ENCODE results near the gene SCGB2B2. TPM values are rescaled to one million over a fixed set of nuclear protein-coding genes. Genes with fewer than 3 reads are reported as not detected.

SCGB2B2 gene
- total RNA-seq, 2 experiments from 2014 or later = 0.37 to 0.41 TPM

Other genes with a start within 250 kb of the SCGB2B2 start
- 100 to 1,000 TPM; 145 to 225 TPM for gene UBA2, start 248.8 kb downstream of the SCGB2B2 start, total RNA-seq
- 1 to 10 TPM in 1 of 2 experiments, under 1 TPM in 1; 0.60 to 1.0 TPM for gene WTIP, start 195.4 kb downstream of the SCGB2B2 start, total RNA-seq
- 10 to 100 TPM; 17.1 to 17.6 TPM for gene ZNF302, start 519 bp upstream of the SCGB2B2 start, total RNA-seq
- 1 to 10 TPM; 4.5 TPM for gene ZNF181, start 57.1 kb upstream of the SCGB2B2 start, total RNA-seq
- gene ZNF599, start 96.1 kb upstream of the SCGB2B2 start, total RNA-seq = 1 to 10 TPM; 3.5 to 3.7 TPM
- gene ZNF30, start 249.7 kb upstream of the SCGB2B2 start, total RNA-seq = 1 to 10 TPM; 5.7 to 6.2 TPM

Measured in activated CD4-positive, alpha-beta T cell treated with anti-CD3 and anti-CD28 coated beads for 36 hours (primary cell).